Stimulated activated CD4-positive, alpha-beta T cell treated with anti-CD3 and anti-CD28 coated beads, Interleukin-12 subunit alpha, Interleukin-12 subunit beta, amount 100 ng/mL, for 48 hours (primary cell): Measurements from ENCODE around the gene MTUS2.
A peak's percentile ranks its signal among the peaks of the same experiment; 100 is the strongest.

Source experiments
- DNase-seq, 3 donors: peaks; one replicate each; pipeline ENCODE4 v3.0.0-alpha.2; 2020; ENCODE audit warnings: low read depth in 2 of 3, low spot score in 1 of 3

Gene MTUS2

DNA sequence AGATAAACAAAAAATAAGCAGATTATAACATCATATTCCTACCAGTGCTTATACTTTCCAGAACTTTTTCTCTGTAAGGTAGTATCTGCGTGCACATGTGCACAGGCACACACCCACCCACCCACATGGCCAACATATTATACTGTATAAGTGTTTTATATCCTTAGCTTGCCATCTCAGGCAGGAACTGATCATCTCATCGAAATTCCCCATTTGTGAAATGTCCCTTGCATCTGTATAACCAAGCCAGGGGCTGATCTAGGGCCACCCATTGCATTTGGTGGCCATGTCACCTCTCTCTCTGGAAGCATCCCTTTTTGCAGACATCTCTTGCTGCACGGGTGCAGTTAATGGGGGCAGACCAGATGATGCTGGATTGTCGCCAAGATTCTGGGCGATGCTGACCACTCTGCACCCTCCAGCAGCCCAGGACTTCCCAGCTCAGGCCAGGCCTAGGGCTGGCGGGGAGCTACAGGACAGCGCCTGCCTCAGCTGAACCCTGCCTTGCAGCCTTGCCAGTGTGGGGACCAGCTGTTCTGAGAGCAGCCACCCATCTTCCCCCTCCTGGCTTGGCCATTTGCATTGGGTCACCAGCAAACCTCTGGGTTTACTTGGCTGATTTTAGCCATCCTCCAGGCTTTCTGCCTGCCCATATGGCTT, 679.5 kb downstream of the MTUS2 start:
- DNase-seq, result no peak

DNA sequence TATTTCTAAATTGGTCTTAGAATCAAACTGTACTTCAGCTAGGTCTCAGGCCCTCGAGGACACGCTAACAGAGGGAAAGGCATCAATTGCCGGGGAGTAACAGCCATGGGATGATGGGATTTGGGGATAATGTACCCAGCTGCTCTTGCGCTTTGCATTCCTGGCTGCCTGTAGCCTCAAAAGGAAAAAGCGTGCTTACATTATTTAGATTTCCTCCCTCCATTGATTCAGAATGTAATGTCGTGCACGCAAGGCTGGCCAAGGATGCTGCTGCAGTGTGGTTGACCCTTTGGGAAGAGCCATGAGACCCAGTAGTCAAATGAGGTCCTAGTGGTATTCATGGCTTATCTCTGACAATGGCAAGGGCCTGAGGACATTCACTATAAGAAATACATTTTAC, 680.2 kb downstream of the MTUS2 start:
- DNase-seq, result no peak

DNA sequence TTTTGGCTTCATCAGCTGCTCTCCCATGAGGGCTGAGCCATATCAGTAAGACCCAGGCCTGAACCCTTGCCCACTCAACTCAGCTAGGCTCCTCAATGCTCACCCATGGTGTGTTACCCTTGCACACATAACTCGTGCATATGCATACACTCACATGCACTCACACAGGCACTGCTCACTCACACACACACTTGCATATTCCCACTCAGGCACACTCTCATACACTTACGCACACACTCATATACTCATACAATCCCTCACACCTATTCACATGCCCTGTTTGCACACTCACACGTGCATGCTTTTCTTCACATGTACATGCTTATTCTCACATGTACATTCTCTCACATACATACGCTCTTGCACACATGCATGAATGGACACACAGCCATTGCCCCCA, 681.5 kb downstream of the MTUS2 start:
- no peak for DNase-seq

DNA sequence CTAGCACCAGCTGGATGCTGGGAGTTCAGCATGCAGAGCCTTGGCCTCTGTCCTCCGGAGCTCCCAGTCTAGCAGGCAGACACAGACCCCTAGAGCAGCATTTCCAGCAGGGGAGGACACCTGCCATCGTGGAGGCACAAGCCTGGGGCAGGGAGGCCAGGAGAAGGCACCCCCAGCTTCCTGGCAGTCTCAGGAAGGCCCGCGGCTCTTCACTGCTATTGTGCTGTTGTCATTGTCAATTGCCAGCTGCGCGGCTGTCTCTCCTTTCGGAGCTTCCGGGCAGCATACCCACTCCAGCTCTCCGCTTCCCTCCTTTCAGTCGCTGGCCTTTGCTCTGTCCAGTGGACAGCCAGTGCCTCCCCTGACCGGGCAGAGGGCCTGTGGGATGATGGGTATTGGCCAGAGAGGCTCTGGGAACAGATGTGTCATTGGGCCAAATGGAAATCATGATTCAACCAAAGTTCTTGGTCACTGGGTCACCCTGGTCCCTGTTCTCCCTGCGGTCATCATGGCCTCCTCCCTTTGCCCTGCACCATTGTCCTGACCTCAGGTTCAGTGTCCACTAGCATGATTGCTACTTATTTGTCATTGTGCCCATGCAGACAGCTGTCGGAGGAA, 682.4 kb downstream of the MTUS2 start:
- DNase-seq, result no peak

DNA sequence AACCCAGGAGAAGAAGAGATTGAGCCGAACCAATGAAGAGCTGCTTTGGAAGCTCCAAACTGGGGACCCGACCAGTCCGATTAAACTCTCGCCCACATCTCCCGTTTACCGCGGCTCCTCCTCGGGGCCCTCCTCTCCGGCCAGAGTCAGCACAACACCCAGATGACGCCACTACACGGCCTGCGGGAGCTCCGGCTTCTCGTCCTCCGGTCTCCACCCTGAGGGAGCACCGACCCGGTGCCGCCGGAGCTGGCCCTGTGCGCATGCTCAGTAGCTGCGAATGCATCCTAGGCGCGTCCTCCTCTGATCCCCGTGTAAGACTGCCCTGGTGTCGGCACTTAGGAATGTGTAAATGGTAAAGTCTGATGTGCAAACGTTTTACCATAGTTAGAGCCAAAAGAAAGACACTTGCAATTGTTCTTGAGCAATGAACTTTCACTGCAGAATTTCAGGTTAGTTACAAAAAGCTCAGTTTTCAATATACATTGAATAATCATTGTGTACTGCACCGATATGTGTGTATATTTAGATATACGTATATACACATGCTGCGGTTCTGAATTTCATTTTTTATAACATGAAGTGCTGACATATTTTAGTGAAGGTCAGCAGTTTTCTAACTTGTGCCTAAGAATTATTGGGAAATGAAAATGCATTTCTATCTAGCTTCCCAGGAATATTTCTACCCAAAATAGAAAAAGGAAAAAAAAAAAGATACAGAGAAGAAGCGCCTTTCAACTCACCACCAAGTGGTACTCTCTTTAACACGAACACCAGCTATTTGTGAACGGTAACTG, 683.1 kb downstream of the MTUS2 start:
- DNase-seq, result peak in 1 of 3 donors; percentile 2

DNA sequence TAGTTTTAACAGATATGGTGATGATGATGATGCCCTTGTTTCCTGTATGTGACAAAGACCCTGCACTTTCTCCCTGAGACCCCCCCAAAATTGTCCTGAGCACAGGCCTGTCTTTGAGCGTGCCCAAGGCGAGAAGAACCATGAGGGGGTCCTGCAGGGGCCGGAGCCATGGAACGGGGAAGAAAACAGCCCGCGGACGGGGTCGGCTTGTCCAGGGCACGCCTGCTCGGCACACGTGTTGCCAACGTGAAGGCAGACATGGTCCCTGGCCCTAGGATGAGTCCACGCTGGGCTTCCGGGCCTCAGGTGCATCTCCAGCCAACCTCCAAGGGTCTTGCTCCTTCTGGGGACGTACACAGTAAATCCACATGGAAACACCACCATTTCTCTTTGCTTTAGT, 684.6 kb downstream of the MTUS2 start:
- DNase-seq, result no peak

DNA sequence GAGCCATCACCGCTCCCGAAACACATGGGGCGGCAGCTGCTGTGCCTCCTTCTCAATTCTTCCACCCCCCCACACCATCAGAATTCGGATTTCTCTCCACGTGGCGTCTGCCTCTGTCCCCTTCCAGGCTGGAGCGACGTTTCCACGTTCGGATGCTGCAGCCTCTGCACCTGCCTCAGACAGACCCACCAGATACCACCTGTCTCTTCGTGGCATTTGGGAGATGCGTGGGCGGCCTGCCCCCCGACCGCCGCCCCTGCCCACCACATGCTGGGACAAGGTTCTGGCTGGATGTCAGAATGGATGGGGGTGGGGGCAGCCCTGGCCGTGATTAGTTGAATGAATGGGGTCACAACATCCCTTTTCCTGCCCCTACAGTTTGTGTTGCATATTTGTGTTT, 685.4 kb downstream of the MTUS2 start:
- no peak for DNase-seq

DNA sequence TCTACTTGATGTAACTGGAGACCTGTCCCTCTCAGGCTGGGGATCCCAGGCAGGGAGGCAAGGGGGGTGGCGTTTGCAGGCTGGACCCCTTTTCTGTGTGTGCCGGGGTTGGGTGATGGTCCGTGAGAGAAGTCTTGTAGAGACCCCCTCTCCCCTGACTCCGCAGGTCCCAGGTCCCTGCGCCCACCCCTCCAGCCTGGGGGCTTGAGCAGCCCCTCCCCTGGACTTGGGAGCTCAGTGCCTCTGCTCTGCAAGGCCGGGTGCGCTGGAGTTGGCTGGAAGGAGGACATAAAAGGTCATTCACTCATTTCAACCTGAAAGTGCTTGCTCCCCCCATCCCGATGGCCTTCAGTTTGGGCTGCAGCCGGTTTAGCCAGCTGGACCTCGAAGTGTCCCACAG, 685.8 kb downstream of the MTUS2 start:
- no peak for DNase-seq

DNA sequence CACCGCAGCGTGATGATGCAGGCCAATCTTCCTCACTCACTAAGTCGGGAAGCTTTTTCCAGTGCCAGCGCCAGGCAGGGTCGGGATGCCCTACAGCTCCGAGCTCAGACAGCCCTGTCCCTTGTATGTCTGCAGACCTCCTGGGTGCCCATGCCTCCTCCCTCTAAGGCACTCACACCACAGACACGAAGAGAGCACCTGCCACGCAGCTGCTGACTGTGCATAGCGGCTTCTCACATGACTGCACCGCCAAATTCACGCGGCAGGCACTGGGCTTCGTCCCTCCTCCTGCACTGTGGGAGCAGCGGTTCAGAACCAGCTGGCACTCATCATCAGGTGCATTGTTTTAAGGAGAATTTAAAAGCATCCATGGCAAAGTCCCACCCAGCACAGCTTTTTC, 687.2 kb downstream of the MTUS2 start:
- no peak for DNase-seq

DNA sequence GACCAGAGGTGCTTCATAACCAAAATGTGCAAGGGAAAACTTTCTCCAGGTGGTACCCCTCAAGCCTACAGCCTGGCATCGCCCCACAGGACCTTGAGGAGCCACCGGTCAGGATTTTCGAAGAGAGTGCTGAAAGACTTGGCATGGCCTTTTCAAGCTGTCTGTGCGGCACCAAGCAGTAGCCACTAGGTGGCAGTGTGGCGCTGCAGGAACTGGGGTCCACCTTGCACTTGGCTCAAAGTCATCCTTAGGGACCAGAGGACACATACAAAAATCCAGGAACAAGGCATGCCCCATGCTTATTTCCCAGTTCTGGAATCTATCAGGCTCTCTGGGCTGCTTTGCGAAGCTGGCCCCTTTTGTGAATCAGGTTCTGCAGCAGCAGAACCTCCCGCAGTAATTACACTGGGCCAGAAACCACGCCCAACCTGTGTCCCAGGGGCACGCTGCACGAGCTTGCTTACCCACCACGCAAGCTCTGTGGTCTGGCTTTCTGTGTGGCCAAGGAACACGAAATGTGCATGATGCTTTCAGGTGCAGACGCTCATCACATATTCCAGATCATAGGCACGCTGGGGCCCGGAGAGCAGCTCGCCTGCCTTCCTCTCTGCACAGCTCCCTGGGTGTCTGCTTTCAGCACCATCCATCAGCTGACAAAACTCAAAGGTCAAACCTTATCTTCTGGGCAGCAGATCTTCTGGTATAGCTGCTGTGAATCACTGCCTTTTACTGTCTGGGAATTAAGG, 688.2 kb downstream of the MTUS2 start:
- peak; percentile 50 to 73 (median 61) for DNase-seq

DNA sequence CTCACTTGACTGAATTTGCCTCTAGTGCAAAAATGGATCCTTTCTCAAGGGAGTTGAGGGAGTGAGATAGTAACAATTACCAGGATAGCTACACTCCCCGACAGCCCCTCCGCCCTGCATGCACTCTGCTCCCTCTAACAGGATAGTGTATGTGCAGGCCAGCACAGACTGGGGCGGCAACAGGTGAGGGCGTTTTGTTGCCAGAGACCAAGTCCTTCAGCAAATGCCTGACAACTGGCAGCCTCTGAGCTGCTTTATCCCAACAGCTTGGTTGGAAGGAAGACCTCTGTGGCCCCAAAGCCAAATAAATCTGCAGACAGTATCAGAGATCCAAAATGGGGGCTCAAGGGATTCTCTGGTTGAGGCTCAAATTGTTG, 688.7 kb downstream of the MTUS2 start:
- no peak for DNase-seq

DNA sequence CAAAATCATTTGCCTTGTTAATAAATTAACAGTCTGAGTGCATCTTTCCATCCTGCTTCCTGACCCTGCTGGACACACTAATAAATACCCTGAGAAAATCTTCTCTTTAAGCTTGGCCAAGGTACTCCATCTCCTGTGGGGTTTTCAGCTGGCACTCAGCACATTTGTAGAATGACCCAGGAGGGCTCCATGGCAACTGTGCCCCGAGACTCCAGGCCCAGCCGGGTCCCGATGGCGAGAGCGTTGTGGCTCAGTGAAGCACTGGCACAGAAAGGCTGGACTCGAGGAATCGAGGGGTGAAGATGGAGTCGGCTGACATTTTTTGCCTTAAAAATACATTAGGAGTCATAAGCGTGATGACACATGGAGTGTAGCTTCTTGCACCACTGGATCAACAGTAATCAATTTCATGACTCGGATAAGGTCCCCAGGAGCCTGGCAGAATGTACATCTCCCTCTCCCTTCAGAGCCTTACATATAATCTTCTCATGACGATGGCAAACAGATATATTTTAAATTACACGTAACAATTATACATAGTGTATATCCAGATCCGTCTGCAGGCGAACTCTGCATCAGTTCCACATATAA, 690.0 kb downstream of the MTUS2 start:
- no peak for DNase-seq

DNA sequence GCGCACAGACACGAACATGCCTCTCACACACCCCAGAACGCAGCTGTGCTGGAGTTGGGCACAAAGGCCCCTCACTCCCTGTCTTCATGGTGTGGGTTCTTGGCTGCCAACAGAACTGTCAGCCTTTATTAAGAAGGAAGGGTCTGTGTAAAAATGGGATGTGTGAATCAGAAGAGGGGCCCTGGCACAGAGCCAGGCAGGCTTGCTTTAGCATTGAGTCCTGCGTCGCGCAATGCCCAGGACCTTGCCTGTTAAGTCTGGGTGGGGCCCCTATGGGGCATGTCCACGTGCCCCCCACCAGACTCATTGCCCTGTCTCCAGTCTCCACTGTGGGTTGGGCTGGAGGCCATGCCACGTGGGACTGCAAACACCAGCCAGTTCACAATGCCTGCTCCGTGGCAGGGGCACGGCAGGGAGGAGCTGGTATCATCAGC, 690.5 kb downstream of the MTUS2 start:
- no peak for DNase-seq

DNA sequence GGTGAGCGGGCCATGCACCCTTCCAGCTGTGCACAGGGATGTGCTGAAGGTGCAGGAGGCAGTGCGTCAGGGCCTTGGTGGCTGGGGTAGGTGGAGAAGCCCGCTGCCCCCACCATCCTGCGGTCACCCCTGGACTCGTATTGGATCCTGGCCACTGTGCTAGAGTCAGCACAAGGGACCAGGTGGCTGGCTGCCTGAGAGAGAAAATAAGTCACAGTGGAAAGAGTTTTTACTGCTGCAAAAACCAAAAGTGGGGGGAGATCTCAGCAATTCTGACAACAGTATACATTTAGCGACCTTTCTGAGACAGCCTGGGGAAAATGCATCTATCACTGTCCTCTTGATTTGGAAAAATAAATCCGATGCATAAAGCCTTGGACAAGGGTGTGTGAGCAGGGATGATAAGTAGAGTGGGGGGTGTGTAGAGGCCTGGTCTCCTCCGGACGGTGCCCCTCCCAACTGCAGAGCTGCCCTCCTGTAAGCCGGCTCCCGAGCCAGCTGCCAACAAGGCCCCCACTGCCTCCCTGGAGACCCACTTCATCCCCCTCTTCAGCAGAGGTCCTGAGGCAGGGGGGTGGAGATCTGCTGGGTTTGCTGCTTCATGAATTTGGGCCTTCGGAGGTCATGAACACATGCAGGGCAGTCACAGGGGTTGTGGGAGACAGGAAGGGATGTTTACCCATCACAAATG, 691.1 kb downstream of the MTUS2 start:
- no peak for DNase-seq

DNA sequence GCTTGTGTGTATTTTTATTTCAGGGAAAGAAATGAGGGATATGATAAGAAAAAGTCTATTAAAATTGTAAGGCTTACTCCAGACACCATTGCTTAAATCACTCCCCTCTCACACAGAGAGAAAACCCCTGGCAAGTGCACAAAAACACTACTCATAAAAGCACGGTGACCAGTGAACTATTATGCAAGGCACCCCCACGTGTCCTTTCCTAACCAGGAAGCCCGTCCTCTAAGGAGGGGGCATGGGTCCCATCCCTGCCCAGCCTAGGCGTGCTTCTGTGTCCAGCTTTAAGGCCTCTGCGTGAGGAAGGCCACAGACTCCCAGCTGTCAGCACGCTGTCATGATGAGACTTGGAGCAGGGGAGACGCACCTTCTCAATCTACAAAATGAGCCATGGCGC, 691.8 kb downstream of the MTUS2 start:
- no peak for DNase-seq

DNA sequence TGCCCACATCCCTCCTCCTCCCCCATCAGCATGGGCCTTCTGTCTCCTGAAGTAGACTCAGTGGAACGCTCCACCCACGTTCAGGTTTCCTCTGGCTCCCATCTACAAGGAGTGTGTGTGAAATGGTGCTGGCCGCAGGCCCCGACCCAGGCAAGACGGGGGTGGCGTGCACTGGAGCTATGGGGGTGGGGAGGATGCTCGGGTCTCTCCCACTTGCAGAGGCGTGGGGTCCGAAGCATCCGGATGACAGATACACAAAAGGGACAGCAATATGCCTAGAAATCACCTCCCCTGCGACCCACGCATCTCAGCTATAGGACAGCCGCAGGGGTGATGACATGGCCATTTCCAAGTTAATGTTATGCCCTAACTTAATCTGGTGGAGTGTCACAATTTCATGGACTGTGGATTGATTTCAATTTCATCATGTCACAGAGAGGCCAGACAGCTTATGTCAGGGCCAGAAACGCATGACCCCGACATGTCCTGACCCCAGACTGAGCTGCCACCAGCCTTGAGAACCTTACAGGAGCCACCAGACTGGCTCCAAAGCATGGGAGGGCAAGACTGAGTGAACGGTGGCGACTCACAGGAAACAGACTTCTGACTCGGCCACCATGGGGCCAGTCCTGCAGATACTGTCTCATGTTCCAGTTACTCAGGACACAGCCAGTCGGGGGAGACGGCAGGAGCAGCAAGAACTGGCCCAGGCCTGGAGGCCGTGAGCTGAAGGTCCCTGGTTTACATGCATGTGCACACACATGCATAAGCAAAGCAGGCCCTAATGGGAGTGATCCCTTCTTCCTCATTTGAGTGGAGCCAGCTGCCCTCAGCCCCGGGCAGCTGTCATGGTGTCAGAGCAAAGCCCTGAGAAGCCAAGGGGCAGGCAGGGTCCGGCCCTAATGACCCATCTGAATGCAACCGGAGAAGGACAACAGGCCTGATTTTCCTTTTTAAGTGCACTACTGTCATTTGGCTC, 693.2 kb downstream of the MTUS2 start:
- no peak for DNase-seq

DNA sequence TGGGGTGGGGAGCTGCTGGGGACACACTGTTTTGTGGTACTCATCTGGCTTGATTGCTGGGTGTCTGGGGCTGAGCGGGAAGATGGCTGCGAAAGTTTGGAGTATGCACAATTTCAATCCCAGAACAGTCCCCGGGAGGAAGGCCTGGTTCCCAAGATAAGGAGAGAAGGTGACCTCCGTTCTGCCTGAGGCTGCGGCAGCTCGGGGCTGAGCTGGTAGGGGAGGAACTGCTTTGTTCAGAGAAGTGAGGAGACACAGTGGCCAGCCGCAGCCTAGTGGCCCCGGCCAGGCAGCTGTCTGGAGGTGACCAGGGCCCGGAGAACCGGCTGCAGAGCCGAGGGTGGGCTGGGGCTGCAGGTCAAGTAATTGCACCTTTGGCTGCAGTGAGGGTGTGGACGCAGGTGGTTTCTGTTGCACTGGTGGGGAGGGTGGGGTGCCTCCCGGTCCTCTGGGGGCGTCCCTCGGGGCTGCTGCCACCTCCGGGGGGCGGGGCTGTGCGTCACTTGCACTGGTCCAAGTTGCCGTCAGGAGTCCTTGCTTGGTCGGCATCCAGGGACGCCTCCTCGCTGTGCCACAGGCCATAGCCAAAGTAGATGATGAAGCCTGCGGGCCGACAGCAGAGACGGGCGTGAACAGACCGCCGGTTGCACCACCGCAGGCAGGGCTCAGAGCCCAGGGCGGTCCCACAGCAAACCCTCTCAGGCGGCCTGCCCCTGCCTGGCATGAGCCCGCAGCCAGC, 694.0 kb downstream of the MTUS2 start:
- DNase-seq, result no peak

DNA sequence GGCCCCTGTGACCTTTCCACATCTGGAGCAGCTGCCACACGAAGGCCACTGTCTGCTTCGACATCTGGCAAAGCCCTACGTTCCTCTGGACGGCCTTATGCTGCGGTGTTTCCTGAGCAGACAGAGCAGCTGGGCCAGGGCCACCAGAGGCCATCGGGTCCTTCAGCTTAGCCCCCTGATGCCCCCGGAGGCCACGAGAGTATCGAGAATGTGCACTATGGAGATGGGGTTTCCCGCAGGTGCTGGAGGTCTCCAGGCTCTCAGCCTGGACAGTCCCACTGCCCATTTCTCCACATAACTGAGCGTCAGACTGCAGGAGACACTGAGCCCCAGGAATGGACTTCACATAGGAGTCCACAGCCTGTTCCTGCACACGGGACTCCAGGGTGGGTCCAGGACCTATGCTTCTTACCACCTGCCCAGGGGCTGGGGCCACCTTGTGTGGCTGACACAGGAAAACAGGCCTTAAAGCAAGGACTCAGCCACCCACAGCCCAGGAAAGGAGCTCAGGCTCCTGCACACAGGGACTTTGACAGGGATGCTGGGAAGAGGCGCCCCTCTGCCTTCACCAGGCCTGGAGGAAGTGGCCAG, 694.7 kb downstream of the MTUS2 start:
- no peak for DNase-seq

DNA sequence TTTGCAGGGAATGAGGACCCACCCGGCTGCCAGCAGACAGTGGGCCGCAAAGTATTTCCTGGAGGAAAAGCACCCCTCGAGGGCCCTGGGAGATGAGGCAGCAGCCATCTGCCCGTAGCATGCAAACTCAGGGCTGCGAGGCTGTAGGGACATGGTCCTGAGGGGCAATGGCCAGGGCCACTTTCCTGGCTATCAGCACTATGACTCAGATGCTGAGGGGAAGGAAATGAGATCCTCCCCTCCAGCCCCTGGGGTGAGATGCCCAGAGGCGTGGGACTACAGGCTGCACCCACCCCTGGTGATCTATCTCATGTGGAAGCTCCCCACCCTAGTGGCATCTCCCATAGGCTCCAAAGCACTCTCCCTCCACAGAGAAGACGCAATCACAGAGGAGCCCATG, 695.2 kb downstream of the MTUS2 start:
- no peak for DNase-seq
